IPS-20b (cell line): ENCODE results near the gene GALNTL6.

Experiments used
- H3K27ac ChIP-seq: one replicate; pipeline ENCODE4 v1.5.1; 2013; ENCODE audit warnings: low read length
- H3K27me3 ChIP-seq: 2 replicates; pipeline ENCODE4 v1.6.1; 2013; ENCODE audit warnings: mild to moderate bottlenecking, low read length, inconsistent platforms; ENCODE audit not compliant: insufficient read depth
- H3K36me3 ChIP-seq: 2 replicates; pipeline ENCODE4 v1.6.1; 2013; ENCODE audit warnings: low read depth, mild to moderate bottlenecking, inconsistent platforms, low read length, moderate library complexity; ENCODE audit not compliant: insufficient read depth
- H3K4me1 ChIP-seq: 2 replicates; pipeline ENCODE4 v1.6.1; 2013; ENCODE audit warnings: mild to moderate bottlenecking, control low read depth, inconsistent platforms, low read length, moderate library complexity; ENCODE audit not compliant: insufficient read depth
- H3K4me3 ChIP-seq: 2 replicates; pipeline ENCODE4 v1.5.1; 2013; ENCODE audit warnings: mild to moderate bottlenecking, low read length, inconsistent platforms
- H3K9ac ChIP-seq: 2 replicates; pipeline ENCODE4 v1.6.1; 2013; ENCODE audit warnings: low read depth, mild to moderate bottlenecking, inconsistent platforms, low read length, moderate library complexity
- H3K9me3 ChIP-seq: 2 replicates; pipeline ENCODE4 v1.6.1; 2013; ENCODE audit warnings: mild to moderate bottlenecking, low read depth, low read length, inconsistent platforms; ENCODE audit not compliant: insufficient read depth

The GALNTL6 gene

GRCh38 chr4:172760512-172760911, 947.3 kb downstream of the GALNTL6 start:
- no peak overlapping the region for H3K4me3 ChIP-seq

DNA sequence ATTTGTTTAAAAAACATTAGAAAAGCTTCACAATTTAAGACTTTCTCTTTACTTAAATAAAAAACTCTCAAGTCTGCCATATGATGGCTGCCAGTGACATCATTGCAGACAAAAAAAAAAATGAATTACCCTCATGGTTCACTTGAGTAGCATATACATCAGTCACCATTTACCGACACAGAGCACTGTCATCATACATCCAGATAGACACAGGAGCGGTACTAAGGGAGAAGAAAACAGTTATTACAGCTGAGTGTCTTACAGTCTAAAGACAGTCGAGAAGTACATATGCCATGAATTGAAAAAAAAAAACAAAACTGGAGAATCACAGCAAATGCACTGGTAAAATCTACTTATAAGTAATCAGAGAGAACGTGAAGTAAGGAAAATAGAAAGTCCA, 949.7 kb downstream of the GALNTL6 start:
- Histone ChIP-seq H3K9ac (no peak overlapping the region), H3K4me3 (no peak overlapping the region)

More at GRCh38 chr4:172760512-172760911, 947.3 kb downstream of the GALNTL6 start:
- no peaks in the 10 kb centered on the region for H3K4me1 ChIP-seq
- no peaks in the 10 kb centered on the region for H3K9me3 ChIP-seq
- no peaks in the 10 kb centered on the region for H3K36me3 ChIP-seq
- no peaks in the 10 kb centered on the region for H3K27me3 ChIP-seq
- H3K9ac ChIP-seq, result no peak overlapping the region
- H3K27ac ChIP-seq, result no peak overlapping the region

DNA sequence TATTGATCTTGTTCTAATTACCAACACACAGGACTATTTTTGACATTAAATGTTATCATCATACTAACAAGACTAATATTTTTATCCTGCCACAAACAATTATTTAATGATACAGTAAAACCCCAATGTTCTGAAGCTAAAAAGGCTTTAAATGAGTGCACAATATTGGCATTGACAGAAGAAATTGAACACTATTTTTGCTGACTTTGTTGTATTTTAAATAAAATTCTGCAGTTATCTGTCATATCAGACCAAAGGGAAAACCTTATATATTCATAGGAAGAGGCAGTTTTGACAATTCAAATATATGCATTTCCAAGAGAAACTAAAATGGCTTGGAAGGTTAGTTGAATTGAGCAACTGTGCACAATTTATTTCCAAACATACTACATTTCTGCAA, 957.6 kb downstream of the GALNTL6 start:
- Histone ChIP-seq H3K9me3 (no peaks in the 10 kb centered on the region), H3K4me3 (no peak overlapping the region), H3K27me3 (no peaks in the 10 kb centered on the region), H3K9ac (no peak overlapping the region), H3K4me1 (peaks cover 7% of the 10 kb centered on the region), H3K27ac (no peak overlapping the region), H3K36me3 (no peaks in the 10 kb centered on the region)

More for the DNA sequence above, 949.7 kb downstream of the GALNTL6 start:
- Histone ChIP-seq H3K4me1 (peaks cover 7% of the 10 kb centered on the region), H3K27ac (no peak overlapping the region), H3K9me3 (no peaks in the 10 kb centered on the region), H3K27me3 (no peaks in the 10 kb centered on the region), H3K36me3 (no peaks in the 10 kb centered on the region)

GRCh38 chr4:172772781-172773180, 959.6 kb downstream of the GALNTL6 start:
- H3K4me1 ChIP-seq, result no peaks in the 10 kb centered on the region
- H3K27ac ChIP-seq, result no peak overlapping the region
- no peaks in the 10 kb centered on the region for H3K9me3 ChIP-seq
- no peaks in the 10 kb centered on the region for H3K36me3 ChIP-seq
- no peak overlapping the region for H3K4me3 ChIP-seq
- H3K27me3 ChIP-seq, result no peaks in the 10 kb centered on the region
- no peak overlapping the region for H3K9ac ChIP-seq

GRCh38 chr4:172776203-172776861, 963.1 kb downstream of the GALNTL6 start:
- no peaks in the 10 kb centered on the region for H3K27me3 ChIP-seq
- H3K4me3 ChIP-seq, result no peak overlapping the region
- no peaks in the 10 kb centered on the region for H3K9me3 ChIP-seq
- no peak overlapping the region for H3K9ac ChIP-seq
- H3K36me3 ChIP-seq, result no peaks in the 10 kb centered on the region
- no peak overlapping the region for H3K27ac ChIP-seq
- no peaks in the 10 kb centered on the region for H3K4me1 ChIP-seq

- Histone ChIP-seq H3K9ac (no peak overlapping the region), H3K27ac (no peak overlapping the region), H3K4me3 (no peak overlapping the region)
Observed at GRCh38 chr4:172777729-172778431, 964.7 kb downstream of the GALNTL6 start.

GRCh38 chr4:172778583-172778982, 965.4 kb downstream of the GALNTL6 start:
- no peaks in the 10 kb centered on the region for H3K27me3 ChIP-seq
- H3K4me3 ChIP-seq, result no peak overlapping the region
- no peak overlapping the region for H3K9ac ChIP-seq
- H3K9me3 ChIP-seq, result no peaks in the 10 kb centered on the region
- no peaks in the 10 kb centered on the region for H3K4me1 ChIP-seq
- H3K36me3 ChIP-seq, result no peaks in the 10 kb centered on the region
- no peak overlapping the region for H3K27ac ChIP-seq

More at GRCh38 chr4:172777729-172778431, 964.7 kb downstream of the GALNTL6 start:
- Histone ChIP-seq H3K27me3 (no peaks in the 10 kb centered on the region), H3K36me3 (no peaks in the 10 kb centered on the region), H3K4me1 (no peaks in the 10 kb centered on the region), H3K9me3 (no peaks in the 10 kb centered on the region)

GRCh38 chr4:172780566-172781081, 967.4 kb downstream of the GALNTL6 start:
- H3K4me1 ChIP-seq, result no peaks in the 10 kb centered on the region
- H3K27me3 ChIP-seq, result no peaks in the 10 kb centered on the region
- no peak overlapping the region for H3K9ac ChIP-seq
- no peaks in the 10 kb centered on the region for H3K9me3 ChIP-seq
- no peak overlapping the region for H3K4me3 ChIP-seq
- H3K27ac ChIP-seq, result no peak overlapping the region
- no peaks in the 10 kb centered on the region for H3K36me3 ChIP-seq

DNA sequence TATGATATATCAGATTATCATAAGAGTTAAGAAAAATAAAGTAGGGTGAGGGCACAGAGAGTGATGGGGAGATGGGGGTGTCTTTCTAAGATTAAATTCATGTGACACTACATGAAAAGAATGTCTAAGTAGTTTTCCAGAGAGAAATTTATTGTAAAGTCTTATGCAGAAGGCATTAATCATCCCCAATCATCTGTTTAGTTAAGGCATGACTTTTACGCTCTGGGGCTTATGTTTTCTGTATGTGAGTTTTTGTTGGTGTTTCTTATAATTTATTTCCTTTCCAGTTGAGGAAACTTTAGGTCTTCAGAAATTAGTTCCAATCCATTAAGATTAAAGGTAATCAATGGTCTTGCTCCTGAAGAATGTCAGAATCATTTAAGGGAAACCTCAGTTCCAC, 972.4 kb downstream of the GALNTL6 start:
- Histone ChIP-seq H3K27me3 (no peaks in the 10 kb centered on the region), H3K4me3 (no peak overlapping the region), H3K27ac (no peak overlapping the region), H3K9ac (no peak overlapping the region), H3K4me1 (no peaks in the 10 kb centered on the region), H3K36me3 (no peaks in the 10 kb centered on the region), H3K9me3 (no peaks in the 10 kb centered on the region)

DNA sequence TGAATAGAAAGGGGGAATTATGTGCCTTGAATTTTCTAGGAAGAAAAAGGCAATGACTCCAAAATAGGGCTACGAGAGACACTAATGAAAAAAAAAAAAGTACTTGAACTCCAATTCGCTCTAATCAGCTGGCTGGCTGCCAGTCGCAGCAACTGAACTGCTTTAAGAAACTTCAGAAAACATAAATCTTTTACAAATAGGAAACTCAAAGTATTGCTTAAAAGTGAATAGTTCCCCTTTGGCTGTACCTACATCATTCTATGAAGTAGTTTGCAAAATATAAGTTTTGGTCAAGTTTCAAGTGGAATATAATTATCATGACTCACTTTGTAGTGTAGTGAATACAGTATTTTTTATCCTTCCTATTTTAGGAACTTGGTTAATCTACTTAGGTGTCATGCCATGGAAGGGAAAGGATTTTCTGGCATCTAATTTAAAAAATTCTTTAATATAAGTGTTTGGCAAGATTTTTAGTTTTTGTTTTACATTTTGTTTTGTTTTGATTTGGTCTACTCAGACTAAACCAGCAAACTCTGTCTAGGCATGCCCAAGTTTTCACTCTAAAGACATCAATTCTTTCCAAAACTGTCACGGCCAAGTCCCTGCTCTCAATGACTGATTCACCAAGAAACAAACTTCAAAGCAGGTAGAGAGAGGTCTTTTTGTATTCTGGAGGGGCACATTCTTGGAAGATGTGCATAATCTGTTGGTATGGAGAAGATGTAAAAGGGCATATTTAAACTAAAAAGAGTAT, 973.0 kb downstream of the GALNTL6 start:
- Histone ChIP-seq H3K4me1 (no peaks in the 10 kb centered on the region), H3K9me3 (no peaks in the 10 kb centered on the region), H3K9ac (no peak overlapping the region), H3K27me3 (no peaks in the 10 kb centered on the region), H3K27ac (no peak overlapping the region), H3K4me3 (no peak overlapping the region), H3K36me3 (no peaks in the 10 kb centered on the region)

DNA sequence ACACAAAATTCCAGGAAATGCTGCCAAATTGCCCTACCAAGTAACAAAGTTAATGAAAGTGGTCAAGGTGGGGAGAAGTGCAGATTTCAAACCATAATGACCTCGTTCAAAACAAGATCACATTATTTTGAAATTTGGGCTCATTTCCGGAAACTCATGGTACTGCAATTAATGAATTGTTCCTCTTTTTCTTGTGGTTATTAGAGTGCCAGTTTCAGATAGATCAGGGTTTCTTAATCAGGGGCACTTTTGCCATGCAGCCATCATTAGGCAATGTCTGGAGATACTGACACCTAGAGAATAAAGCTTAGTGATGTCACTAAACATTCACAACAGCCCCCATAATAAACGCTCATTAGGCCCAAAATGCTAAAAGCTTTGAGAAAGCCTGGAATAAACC, 973.9 kb downstream of the GALNTL6 start:
- H3K27ac ChIP-seq, result no peak overlapping the region
- H3K36me3 ChIP-seq, result no peaks in the 10 kb centered on the region
- no peaks in the 10 kb centered on the region for H3K27me3 ChIP-seq
- no peak overlapping the region for H3K4me3 ChIP-seq
- H3K9ac ChIP-seq, result no peak overlapping the region
- H3K4me1 ChIP-seq, result no peaks in the 10 kb centered on the region
- H3K9me3 ChIP-seq, result no peaks in the 10 kb centered on the region
